Panc1 (cell line): Measurements from ENCODE around the gene RTN4IP1.

ENCODE experiments used
- CTCF ChIP-seq: fragments of 450-650 bp; IDR thresholded peaks from 2 replicates; pipeline ENCODE4 v1.5.1; 2017; ENCODE audit warnings: mild to moderate bottlenecking
- POLR2AphosphoS5 ChIP-seq: IDR thresholded peaks from 2 replicates; pipeline ENCODE4 v1.6.1; 2012; ENCODE audit warnings: mild to moderate bottlenecking, low read depth, low read length, moderate library complexity
- TF ChIP-seq, protein P1 (sequence below), 2 experiments: IDR thresholded peaks; 2 replicates each; pipeline ENCODE4 v1.6.1; 2011 to 2012; ENCODE audit warnings: low read depth in 2 of 2, control low read depth in 1 of 2, low read length in 1 of 2, mild to moderate bottlenecking in 1 of 2, moderate library complexity in 1 of 2; ENCODE audit not compliant: insufficient read depth in 1 of 2

- TF ChIP-seq CTCF (no peak), POLR2AphosphoS5 (no peak)
- TF ChIP-seq, protein P1, sequence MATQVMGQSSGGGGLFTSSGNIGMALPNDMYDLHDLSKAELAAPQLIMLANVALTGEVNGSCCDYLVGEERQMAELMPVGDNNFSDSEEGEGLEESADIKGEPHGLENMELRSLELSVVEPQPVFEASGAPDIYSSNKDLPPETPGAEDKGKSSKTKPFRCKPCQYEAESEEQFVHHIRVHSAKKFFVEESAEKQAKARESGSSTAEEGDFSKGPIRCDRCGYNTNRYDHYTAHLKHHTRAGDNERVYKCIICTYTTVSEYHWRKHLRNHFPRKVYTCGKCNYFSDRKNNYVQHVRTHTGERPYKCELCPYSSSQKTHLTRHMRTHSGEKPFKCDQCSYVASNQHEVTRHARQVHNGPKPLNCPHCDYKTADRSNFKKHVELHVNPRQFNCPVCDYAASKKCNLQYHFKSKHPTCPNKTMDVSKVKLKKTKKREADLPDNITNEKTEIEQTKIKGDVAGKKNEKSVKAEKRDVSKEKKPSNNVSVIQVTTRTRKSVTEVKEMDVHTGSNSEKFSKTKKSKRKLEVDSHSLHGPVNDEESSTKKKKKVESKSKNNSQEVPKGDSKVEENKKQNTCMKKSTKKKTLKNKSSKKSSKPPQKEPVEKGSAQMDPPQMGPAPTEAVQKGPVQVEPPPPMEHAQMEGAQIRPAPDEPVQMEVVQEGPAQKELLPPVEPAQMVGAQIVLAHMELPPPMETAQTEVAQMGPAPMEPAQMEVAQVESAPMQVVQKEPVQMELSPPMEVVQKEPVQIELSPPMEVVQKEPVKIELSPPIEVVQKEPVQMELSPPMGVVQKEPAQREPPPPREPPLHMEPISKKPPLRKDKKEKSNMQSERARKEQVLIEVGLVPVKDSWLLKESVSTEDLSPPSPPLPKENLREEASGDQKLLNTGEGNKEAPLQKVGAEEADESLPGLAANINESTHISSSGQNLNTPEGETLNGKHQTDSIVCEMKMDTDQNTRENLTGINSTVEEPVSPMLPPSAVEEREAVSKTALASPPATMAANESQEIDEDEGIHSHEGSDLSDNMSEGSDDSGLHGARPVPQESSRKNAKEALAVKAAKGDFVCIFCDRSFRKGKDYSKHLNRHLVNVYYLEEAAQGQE (IDR thresholded peaks at IDR 0.05; ENCODE audit: insufficient read depth in 1 of 2, low read depth in 2 of 2, low read length in 1 of 2), result no peak
Measured at GRCh38 chr6:106564476-106564875, 64.8 kb downstream of the RTN4IP1 start.
